Stimulated activated naive CD8-positive, alpha-beta T cell treated with anti-CD3 and anti-CD28 coated beads, Interleukin-15, Interleukin-2, amounts not matched to agents 100 U/mL and 50 U/mL, for 24 hours (primary cell): Measurements from ENCODE around the gene DSN1.

Experiments used
- ATAC-seq: fragments of 150-1000 bp; cut with Tn5 transposase; one replicate; pipeline ENCODE4 v1.10.0; 2021
- DNase-seq: peaks from one replicate; pipeline ENCODE4 v3.0.0; 2021

DSN1 gene

DNA sequence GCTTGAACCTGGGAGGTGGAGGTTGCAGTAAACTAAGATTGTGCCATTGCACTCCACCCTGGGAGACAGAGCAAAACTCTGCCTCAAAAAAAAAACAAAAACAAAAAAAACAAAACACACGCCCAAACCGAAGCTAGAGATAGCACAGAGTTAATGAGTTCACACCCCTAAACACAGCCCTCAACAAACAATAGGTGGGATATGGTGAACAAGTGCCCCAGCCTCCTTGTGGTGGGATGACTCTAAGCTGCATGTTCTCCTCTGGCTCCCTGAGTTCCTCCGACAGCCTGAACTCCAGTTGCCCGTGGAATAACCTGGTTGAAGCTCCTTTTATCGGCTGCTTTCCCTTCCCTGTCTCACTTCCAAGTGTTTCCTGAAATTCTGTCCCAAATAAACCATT lies 22.1 kb upstream of the DSN1 start:
- DNase-seq (no peak), ATAC-seq (no peak)

- DNase-seq: no peak
- no peak for ATAC-seq
Observed at GRCh38 chr20:36794116-36794474, 20.5 kb upstream of the DSN1 start.

- ATAC-seq: no peak
Observed at GRCh38 chr20:36793294-36794115, 19.9 kb upstream of the DSN1 start.

GRCh38 chr20:36792422-36792821 lies 18.9 kb upstream of the DSN1 start:
- ATAC-seq (no peak), DNase-seq (peak; percentile 7)

More at GRCh38 chr20:36793294-36794115, 19.9 kb upstream of the DSN1 start:
- DNase-seq: no peak

- ATAC-seq (no peak), DNase-seq (no peak)
Observed at GRCh38 chr20:36791862-36792261, 18.3 kb upstream of the DSN1 start.

DNA sequence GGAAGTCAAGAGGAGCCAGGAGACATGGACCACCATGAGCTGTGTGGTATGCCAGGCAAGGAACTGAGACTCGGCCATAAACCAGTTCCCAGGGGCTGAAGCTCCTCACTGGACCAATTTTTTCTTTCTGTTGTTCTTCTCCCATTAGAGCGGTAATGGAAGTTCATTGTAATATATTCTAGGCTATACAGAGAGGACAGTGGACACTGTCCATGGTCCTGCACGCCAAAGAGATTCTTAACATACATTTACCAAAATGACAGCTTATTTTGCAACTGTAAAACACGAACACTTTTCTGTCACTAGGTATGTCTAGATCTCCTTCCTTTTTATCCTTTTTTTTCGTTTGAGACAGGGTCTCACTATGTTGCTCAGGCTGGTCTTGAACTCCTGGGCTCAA lies 13.1 kb upstream of the DSN1 start:
- ATAC-seq (no peak), DNase-seq (no peak)

- DNase-seq: no peak
- ATAC-seq: no peak
Observed at GRCh38 chr20:36786246-36786645, 12.7 kb upstream of the DSN1 start.

- ATAC-seq (no peak), DNase-seq (no peak)
Observed at GRCh38 chr20:36785308-36785707, 11.7 kb upstream of the DSN1 start.

DNA sequence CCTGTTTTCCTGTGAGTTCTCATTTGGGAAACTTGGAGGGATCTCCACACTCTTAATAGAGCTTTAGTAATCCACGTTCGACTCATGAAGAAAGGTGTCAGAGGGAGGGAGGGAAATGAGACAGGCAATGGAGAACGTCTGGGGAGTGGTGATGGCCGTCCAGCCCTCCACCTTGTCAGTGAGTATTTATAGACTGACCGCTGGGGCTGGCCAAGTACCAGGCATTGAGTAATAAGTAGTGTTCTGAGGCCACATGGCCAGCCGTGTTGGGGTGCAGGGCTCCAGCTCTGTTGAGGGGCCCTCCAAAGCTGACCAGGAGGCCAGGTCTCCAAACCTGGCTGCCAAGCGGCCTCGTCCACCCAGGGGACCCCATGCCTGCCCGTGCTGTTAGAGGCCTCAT lies 11.3 kb upstream of the DSN1 start:
- no peak for DNase-seq
- ATAC-seq: no peak

DNA sequence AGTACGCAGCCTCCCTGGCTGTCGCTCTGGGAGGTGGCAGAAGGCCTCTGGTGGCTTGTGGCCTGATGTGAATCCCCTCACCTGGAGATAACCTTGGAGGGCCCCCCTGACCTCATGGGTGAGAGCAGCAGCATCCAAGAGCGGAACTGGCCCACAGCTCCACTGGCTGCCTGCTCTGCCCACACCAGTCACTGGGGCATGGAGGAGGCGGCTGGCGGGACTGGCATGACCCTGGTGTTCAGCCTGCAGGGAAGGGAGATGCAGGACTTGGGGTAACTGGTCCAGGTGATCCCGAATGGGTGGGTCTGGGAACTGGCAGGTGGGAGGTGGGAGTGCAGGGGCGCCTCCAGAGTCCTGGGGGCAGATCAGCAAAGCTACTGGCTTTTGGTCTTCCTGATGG lies 10.6 kb upstream of the DSN1 start:
- DNase-seq (no peak), ATAC-seq (no peak)

- ATAC-seq: no peak
- DNase-seq: no peak
Observed at GRCh38 chr20:36779656-36780025, 6.1 kb upstream of the DSN1 start.

DNA sequence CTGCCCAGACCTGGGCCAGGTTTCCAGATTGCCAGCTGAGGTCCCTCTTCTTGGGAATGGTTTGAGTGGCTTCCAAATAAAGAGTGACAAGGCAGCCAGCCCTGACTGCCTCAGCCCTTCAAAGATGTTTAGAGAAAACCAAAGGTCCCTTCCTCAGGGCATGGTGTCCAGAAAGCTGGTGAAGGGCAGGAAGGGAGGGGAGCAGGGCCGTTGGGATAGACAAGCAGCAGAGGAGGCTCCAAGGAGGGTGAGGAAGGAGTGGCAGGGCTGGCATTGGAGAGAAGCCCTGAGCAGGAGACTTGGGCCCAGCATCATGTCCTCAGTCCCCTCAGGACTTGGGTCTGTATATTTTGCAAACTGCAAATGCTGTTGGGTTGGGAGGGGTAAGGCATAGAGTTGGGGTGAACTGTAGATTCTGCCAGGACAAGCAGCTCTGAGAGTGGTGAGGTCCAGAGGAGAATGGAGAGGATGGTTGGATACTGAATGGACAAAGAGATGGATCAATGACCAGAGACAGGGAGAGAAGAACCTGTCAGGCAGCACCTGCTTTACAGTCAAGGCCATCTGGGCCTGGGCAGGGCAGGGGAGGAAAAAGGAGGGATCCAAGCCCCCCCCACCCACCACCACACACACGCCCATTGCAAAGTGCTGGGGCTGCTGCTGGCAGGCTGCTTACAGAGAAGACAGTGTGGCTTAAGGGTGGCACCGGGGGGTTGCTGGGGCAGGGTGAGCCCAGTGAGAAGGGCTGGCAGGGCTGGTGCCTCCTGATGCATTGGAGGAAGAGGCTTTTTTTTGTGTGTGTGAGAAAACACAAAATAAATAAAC lies 5.5 kb upstream of the DSN1 start:
- ATAC-seq (no peak), DNase-seq (no peak)

GRCh38 chr20:36777576-36777975 lies 4.0 kb upstream of the DSN1 start:
- no peak for ATAC-seq
- DNase-seq: no peak

GRCh38 chr20:36777167-36777566 lies 3.6 kb upstream of the DSN1 start:
- DNase-seq: no peak
- no peak for ATAC-seq

DNA sequence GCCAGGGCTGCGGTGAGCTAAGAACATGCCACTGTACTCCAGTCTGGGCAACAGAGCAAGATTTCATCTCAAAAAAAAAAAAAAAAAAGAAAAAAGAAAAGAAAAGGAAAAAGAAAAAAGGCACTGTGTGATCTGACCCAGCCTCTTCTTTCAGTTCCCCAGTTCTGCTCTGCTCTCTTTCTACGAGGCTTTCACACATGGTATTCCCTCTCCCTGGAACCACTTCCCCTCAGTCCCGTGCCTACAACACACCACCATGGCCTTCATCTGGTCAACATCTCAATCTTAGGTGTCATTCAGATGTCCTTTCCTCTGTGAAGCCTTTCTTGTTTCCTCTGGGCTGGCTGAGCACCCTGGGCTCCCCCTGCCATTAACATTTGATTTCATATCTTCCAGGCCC lies 2.3 kb upstream of the DSN1 start:
- no peak for ATAC-seq
- no peak for DNase-seq

GRCh38 chr20:36775196-36775595 lies 1.6 kb upstream of the DSN1 start:
- no peak for ATAC-seq
- no peak for DNase-seq

DNA sequence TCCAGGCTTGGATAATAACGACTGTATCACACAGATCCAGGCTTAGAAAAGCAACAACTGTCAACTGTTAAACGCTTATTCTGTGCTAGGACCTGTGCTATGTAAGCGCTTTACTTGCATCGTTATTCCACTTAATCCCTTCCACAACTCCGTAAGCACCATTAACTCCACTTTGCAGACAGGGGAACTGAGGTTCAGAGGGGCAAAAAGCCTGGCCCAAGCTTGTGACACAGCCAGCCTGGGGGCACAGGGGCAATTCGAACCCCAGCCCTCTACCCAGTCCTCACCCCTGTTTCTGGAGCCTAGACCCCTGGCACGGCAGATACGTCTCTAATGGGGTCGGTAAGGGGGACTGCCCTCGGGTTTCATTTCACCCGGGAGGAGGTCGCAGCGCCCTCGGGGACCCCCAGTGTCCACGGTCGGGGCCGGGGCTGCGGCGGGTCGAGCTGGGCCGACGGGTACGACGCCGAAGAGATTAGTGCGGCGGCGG lies 411 bp downstream of the DSN1 start:
- ATAC-seq: no peak
- no peak for DNase-seq

DNA sequence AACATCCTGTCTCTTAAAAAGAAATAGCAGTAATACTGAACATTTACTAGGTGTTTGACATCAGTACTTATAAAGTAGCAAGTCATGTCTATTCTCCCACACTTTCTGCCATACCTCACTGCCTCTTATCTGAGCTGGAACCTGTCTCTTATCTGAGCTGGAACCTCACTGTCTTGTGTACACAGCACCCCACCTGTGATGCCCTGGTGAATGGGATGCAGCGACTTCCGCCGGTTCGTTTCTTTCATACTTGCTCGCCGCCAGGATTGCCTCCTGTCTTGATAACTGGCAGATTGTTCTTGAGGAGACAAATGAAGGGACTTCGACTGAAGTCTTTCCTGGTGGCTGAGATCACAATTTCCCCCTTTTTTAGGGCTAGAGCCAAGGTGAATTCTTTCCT lies 2.9 kb downstream of the DSN1 start:
- ATAC-seq: no peak
- DNase-seq: no peak

GRCh38 chr20:36768768-36769430 lies 4.7 kb downstream of the DSN1 start:
- DNase-seq: no peak
- ATAC-seq: no peak

GRCh38 chr20:36761125-36761524 lies 12.4 kb downstream of the DSN1 start:
- DNase-seq: no peak
- ATAC-seq: no peak

- DNase-seq: no peak
Observed at GRCh38 chr20:36760647-36761046, 12.9 kb downstream of the DSN1 start.

GRCh38 chr20:36758276-36758675 lies 15.3 kb downstream of the DSN1 start:
- no peak for ATAC-seq
- no peak for DNase-seq

More at GRCh38 chr20:36760647-36761046, 12.9 kb downstream of the DSN1 start:
- ATAC-seq: no peak

GRCh38 chr20:36756496-36756895 lies 17.1 kb downstream of the DSN1 start:
- DNase-seq (no peak), ATAC-seq (no peak)
